Measurements from ENCODE around the gene WASF3. TPM values are rescaled to one million over a fixed set of nuclear protein-coding genes. Genes with fewer than 3 reads are reported as not detected.

Gene WASF3
- total and polyA plus RNA-seq, 10 of the 15 experiments (the other 5 are each of a cell fraction or from before 2014, with no cell fraction given) = under 0.01 to 0.10 (median 0.01) TPM; not detected in 7

DNA sequence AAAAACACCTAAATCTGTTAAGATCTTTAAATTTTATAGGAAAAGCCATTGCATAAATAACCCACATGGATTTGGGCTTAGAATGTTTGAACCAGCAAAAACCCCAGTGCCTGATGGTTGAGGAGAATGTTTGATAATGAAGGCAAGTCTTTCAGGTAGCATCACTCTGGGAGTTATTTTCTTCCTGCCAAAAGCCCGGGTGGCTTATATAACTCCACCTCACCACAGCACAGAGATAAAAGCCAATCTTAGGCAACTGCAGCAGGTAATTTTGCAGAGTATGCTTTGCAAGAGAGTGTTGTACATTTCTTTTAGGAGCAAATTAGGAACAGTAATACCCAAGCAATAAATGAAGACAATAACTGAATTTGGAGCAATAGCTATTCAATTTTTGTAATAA is 7.8 kb upstream of the WASF3 start:
- ChIA-PET CTCF (no interaction called here), POLR2A (no interaction called here), SMC1A (ENCODE audit: uncharacterized antibody, unreplicated experiment) (no interaction called here), RAD21 (ENCODE audit: unreplicated experiment) (no interaction called here)
- no peak overlapping the region for H3K9ac ChIP-seq (ENCODE audit: control insufficient read depth, insufficient read depth, low read length)
- H3K27ac ChIP-seq (ENCODE audit: control insufficient read depth, insufficient read depth) = no peak overlapping the region
- in situ Hi-C loops (cut with MboI) = no loop called here
- H4K20me1 ChIP-seq (ENCODE audit: control insufficient read depth, insufficient read depth) = no peaks in the 10 kb centered on the region
- H3K4me3 ChIP-seq = no peak overlapping the region
- H2AFZ ChIP-seq (ENCODE audit: control insufficient read depth, low read depth, low read length) = no peak overlapping the region
- DNase-seq (ENCODE audit: low read depth, low spot score) = no peak
- BruUV-seq (replicated peaks) = no TSS peak
- no peaks in the 10 kb centered on the region for H3K9me3 ChIP-seq (replicated peaks; ENCODE audit: control insufficient read depth, insufficient read depth, low read length)
- no peaks in the 10 kb centered on the region for H3K27me3 ChIP-seq (replicated peaks in 1 of 2; ENCODE audit: control insufficient read depth in 2 of 2, insufficient read depth in 2 of 2, low read length in 1 of 2)
- no peak overlapping the region for H3K4me2 ChIP-seq (ENCODE audit: control insufficient read depth, insufficient read depth)
- WGBS (ENCODE audit: insufficient coverage, insufficient replicate concordance, low lambda C conversion rate, missing lambda C conversion rate) = 0% methylated on average over 1 of the region's 1 CpG
- no peak for ATAC-seq
- intact Hi-C loops (cut with micrococcal nuclease; ENCODE audit: unreplicated experiment) = no loop called here
- FAIRE-seq = no peak
- H3K4me1 ChIP-seq (ENCODE audit: control insufficient read depth, insufficient read depth, low read length) = no peaks in the 10 kb centered on the region
- H3K36me3 ChIP-seq (ENCODE audit: control insufficient read depth in 2 of 2, insufficient read depth in 2 of 2, low read length in 1 of 2) = no peaks in the 10 kb centered on the region
- H3K79me2 ChIP-seq (ENCODE audit: control insufficient read depth, insufficient read depth, low read length) = no peaks in the 10 kb centered on the region
- TF ChIP-seq, protein P1, sequence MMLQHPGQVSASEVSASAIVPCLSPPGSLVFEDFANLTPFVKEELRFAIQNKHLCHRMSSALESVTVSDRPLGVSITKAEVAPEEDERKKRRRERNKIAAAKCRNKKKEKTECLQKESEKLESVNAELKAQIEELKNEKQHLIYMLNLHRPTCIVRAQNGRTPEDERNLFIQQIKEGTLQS (IDR thresholded peaks at IDR 0.05; ENCODE audit: borderline replicate concordance, extremely low read depth, low read depth, low read length) = no peak
- TF ChIP-seq, protein P2, sequence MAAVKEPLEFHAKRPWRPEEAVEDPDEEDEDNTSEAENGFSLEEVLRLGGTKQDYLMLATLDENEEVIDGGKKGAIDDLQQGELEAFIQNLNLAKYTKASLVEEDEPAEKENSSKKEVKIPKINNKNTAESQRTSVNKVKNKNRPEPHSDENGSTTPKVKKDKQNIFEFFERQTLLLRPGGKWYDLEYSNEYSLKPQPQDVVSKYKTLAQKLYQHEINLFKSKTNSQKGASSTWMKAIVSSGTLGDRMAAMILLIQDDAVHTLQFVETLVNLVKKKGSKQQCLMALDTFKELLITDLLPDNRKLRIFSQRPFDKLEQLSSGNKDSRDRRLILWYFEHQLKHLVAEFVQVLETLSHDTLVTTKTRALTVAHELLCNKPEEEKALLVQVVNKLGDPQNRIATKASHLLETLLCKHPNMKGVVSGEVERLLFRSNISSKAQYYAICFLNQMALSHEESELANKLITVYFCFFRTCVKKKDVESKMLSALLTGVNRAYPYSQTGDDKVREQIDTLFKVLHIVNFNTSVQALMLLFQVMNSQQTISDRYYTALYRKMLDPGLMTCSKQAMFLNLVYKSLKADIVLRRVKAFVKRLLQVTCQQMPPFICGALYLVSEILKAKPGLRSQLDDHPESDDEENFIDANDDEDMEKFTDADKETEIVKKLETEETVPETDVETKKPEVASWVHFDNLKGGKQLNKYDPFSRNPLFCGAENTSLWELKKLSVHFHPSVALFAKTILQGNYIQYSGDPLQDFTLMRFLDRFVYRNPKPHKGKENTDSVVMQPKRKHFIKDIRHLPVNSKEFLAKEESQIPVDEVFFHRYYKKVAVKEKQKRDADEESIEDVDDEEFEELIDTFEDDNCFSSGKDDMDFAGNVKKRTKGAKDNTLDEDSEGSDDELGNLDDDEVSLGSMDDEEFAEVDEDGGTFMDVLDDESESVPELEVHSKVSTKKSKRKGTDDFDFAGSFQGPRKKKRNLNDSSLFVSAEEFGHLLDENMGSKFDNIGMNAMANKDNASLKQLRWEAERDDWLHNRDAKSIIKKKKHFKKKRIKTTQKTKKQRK (IDR thresholded peaks at IDR 0.05; ENCODE audit: low read depth, low read length) = no peak
- TF ChIP-seq, protein P3, sequence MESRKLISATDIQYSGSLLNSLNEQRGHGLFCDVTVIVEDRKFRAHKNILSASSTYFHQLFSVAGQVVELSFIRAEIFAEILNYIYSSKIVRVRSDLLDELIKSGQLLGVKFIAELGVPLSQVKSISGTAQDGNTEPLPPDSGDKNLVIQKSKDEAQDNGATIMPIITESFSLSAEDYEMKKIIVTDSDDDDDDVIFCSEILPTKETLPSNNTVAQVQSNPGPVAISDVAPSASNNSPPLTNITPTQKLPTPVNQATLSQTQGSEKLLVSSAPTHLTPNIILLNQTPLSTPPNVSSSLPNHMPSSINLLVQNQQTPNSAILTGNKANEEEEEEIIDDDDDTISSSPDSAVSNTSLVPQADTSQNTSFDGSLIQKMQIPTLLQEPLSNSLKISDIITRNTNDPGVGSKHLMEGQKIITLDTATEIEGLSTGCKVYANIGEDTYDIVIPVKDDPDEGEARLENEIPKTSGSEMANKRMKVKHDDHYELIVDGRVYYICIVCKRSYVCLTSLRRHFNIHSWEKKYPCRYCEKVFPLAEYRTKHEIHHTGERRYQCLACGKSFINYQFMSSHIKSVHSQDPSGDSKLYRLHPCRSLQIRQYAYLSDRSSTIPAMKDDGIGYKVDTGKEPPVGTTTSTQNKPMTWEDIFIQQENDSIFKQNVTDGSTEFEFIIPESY (IDR thresholded peaks at IDR 0.05) = no peak
- TF ChIP-seq SREBF2 (IDR thresholded peaks at IDR 0.05; ENCODE audit: low read length) (no peak), SP1 (IDR thresholded peaks at IDR 0.05; ENCODE audit: low read depth, low read length) (no peak), NFYA (IDR thresholded peaks at IDR 0.05; ENCODE audit: borderline replicate concordance, low read depth, low read length) (no peak), ZSCAN29 (IDR thresholded peaks at IDR 0.05) (no peak), BHLHE40 (IDR thresholded peaks at IDR 0.05; ENCODE audit: borderline replicate concordance in 1 of 2, low read depth in 2 of 2, low read length in 1 of 2) (no peak), BRCA1 (IDR thresholded peaks at IDR 0.05; ENCODE audit: low read depth, low read length) (no peak), STAT3 (IDR thresholded peaks at IDR 0.05; ENCODE audit: low read depth, low read length) (no peak), ZNF622 (IDR thresholded peaks at IDR 0.05) (no peak), RCOR1 (conservative IDR thresholded peaks at IDR 0.05; ENCODE audit: low read depth, low read length) (no peak), NR2C2 (IDR thresholded peaks at IDR 0.05; ENCODE audit: borderline replicate concordance, control insufficient read depth, insufficient read length, low read depth) (no peak), LARP7 (IDR thresholded peaks at IDR 0.05) (no peak), RFX5 (IDR thresholded peaks at IDR 0.05; ENCODE audit: low read depth, low read length) (no peak), TCF3 (IDR thresholded peaks at IDR 0.05; ENCODE audit: borderline replicate concordance, insufficient read depth, low read depth, low read length) (no peak)
- TF ChIP-seq, protein P4, sequence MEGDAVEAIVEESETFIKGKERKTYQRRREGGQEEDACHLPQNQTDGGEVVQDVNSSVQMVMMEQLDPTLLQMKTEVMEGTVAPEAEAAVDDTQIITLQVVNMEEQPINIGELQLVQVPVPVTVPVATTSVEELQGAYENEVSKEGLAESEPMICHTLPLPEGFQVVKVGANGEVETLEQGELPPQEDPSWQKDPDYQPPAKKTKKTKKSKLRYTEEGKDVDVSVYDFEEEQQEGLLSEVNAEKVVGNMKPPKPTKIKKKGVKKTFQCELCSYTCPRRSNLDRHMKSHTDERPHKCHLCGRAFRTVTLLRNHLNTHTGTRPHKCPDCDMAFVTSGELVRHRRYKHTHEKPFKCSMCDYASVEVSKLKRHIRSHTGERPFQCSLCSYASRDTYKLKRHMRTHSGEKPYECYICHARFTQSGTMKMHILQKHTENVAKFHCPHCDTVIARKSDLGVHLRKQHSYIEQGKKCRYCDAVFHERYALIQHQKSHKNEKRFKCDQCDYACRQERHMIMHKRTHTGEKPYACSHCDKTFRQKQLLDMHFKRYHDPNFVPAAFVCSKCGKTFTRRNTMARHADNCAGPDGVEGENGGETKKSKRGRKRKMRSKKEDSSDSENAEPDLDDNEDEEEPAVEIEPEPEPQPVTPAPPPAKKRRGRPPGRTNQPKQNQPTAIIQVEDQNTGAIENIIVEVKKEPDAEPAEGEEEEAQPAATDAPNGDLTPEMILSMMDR (IDR thresholded peaks at IDR 0.05 in 2 of 3, conservative IDR thresholded peaks at IDR 0.05 in 1 of 3; ENCODE audit: control insufficient read depth in 2 of 3, extremely low read depth in 1 of 3, insufficient read depth in 1 of 3, low read depth in 3 of 3, low read length in 3 of 3) = no peak
